SK-N-SH (cell line): ENCODE results near the gene CHST15. TPM values are rescaled to one million over a fixed set of nuclear protein-coding genes. Genes with fewer than 3 reads are reported as not detected.

Source experiments
- CTCF ChIA-PET: fragments of 300-600, 350-600 bp; formaldehyde crosslinking; extraction: SDS; loops from one replicate; lab custom pipeline; 2021; lab: Yijun Ruan, JAX
- POLR2A ChIA-PET: fragments of 350-600 bp; sonication (Branson Sonifier 250); formaldehyde crosslinking; extraction: SDS; loops from one replicate; lab custom pipeline; 2020; ENCODE audit warnings: antibody characterized with exemption, inconsistent platforms; lab: Yijun Ruan, JAX
- DNase-seq: peaks from one replicate; pipeline ENCODE4 v3.0.0; 2012
- H2AFZ ChIP-seq: fragments of 200-600 bp; sonication (generic); 2 replicates; pipeline ENCODE4 v1.8.1; 2016; ENCODE audit warnings: antibody characterized with exemption, mild to moderate bottlenecking, low read depth
- H3F3A ChIP-seq: fragments of 200-600 bp; sonication (generic); replicated peaks from 2 replicates; pipeline ENCODE3; 2016; ENCODE audit warnings: antibody characterized with exemption, mild to moderate bottlenecking; ENCODE audit not compliant: insufficient read depth
- H3K27ac ChIP-seq, 2 experiments: fragments of 200-500 bp in 1 of 2; fragments of 200-600 bp in 1 of 2; sonication (Bioruptor generic) in 1 of 2; sonication (generic), shearing (Covaris generic) in 1 of 2; 2 replicates each; pipeline versions ENCODE4 v1.5.1 to v1.6.1; 2014 to 2016; ENCODE audit warnings: low read depth in 2 of 2, inconsistent platforms in 1 of 2, low read length in 1 of 2, mild to moderate bottlenecking in 1 of 2, mixed read lengths in 1 of 2
- H3K27me3 ChIP-seq: fragments of 200-600 bp; sonication (generic), shearing (Covaris generic); 2 replicates; pipeline ENCODE4 v1.6.1; 2016; ENCODE audit warnings: mixed run types; ENCODE audit not compliant: insufficient read depth
- H3K36me3 ChIP-seq, 2 experiments: fragments of 200-500 bp in 1 of 2; fragments of 200-600 bp in 1 of 2; sonication (Bioruptor generic) in 1 of 2; sonication (generic) in 1 of 2; replicated peaks in 1 of 2; 2 replicates each; pipeline versions ENCODE3 to v1.5.1; 2014 to 2016; ENCODE audit warnings: low read length in 1 of 2, mild to moderate bottlenecking in 1 of 2; ENCODE audit not compliant: insufficient read depth in 2 of 2, control insufficient read depth in 1 of 2
- H3K4me1 ChIP-seq, 2 experiments: fragments of 200-500 bp in 1 of 2; fragments of 200-600 bp in 1 of 2; sonication (Bioruptor generic) in 1 of 2; sonication (generic), shearing (Covaris generic) in 1 of 2; 2 replicates each; pipeline versions ENCODE4 v1.5.1 to v1.6.1; 2014 to 2016; ENCODE audit warnings: low read depth in 1 of 2, low read length in 1 of 2, mixed run types in 1 of 2; ENCODE audit not compliant: insufficient read depth in 2 of 2, control insufficient read depth in 1 of 2
- H3K4me2 ChIP-seq: fragments of 200-600 bp; sonication (generic), shearing (Covaris generic); 2 replicates; pipeline ENCODE4 v1.6.1; 2017; ENCODE audit warnings: mixed run types
- H3K4me3 ChIP-seq, 2 experiments: fragments of 200-500 bp in 1 of 2; fragments of 200-600 bp in 1 of 2; sonication (Bioruptor generic) in 1 of 2; sonication (generic), shearing (Covaris generic) in 1 of 2; 2 replicates each; pipeline versions ENCODE4 v1.5.1 to v1.8.1; 2014 to 2016; ENCODE audit warnings: low read depth in 2 of 2, inconsistent platforms in 1 of 2, low read length in 1 of 2, mild to moderate bottlenecking in 1 of 2, mixed read lengths in 1 of 2, moderate library complexity in 1 of 2
- H3K79me2 ChIP-seq: fragments of 200-600 bp; sonication (generic); 2 replicates; pipeline ENCODE4 v1.8.1; 2017; ENCODE audit warnings: mild to moderate bottlenecking; ENCODE audit not compliant: insufficient read depth
- H3K9ac ChIP-seq: fragments of 200-600 bp; sonication (generic); 2 replicates; pipeline ENCODE4 v1.6.1; 2017; ENCODE audit warnings: mixed run types
- H3K9me2 ChIP-seq: fragments of 200-600 bp; sonication (generic); 2 replicates; pipeline ENCODE4 v1.6.1; 2017; ENCODE audit warnings: mixed run types
- H3K9me3 ChIP-seq: fragments of 200-600 bp; sonication (generic); 2 replicates; pipeline ENCODE4 v1.6.1; 2017; ENCODE audit warnings: mixed run types, mild to moderate bottlenecking, moderate library complexity
- H4K20me1 ChIP-seq: fragments of 200-600 bp; sonication (generic); 2 replicates; pipeline ENCODE4 v1.6.1; 2017; ENCODE audit warnings: mild to moderate bottlenecking, mixed run types; ENCODE audit not compliant: insufficient read depth
- CHD2 ChIP-seq: fragments of 150-350 bp; IDR thresholded peaks from 2 replicates; pipeline ENCODE4 v1.6.1; 2018; ENCODE audit warnings: low read length; ENCODE audit not compliant: partially characterized antibody
- ELF1 ChIP-seq: IDR thresholded peaks from 2 replicates; pipeline ENCODE4 v1.4.0; 2012
- EP300 ChIP-seq, 2 experiments: IDR thresholded peaks; 2 replicates each; pipeline versions ENCODE4 v1.4.0 to v1.6.1; 2012; ENCODE audit warnings: borderline replicate concordance in 1 of 2, low read depth in 1 of 2, low read length in 1 of 2
- FOSL2 ChIP-seq: IDR thresholded peaks from 2 replicates; pipeline ENCODE4 v1.4.0; 2012; ENCODE audit warnings: low read depth, mild to moderate bottlenecking, moderate library complexity, borderline replicate concordance
- FOXJ3 ChIP-seq: sonication (generic); formaldehyde crosslinking; IDR thresholded peaks from 2 replicates; pipeline ENCODE4 v1.5.1; 2020; ENCODE audit warnings: mild to moderate bottlenecking, missing genetic modification reagents
- GABPA ChIP-seq: IDR thresholded peaks from 2 replicates; pipeline ENCODE4 v1.4.0; 2012; ENCODE audit warnings: low read depth, mild to moderate bottlenecking
- GATA2 ChIP-seq: sonication (generic); formaldehyde crosslinking; IDR thresholded peaks from 2 replicates; pipeline ENCODE4 v1.5.0; 2020; ENCODE audit warnings: mild to moderate bottlenecking, missing genetic modification reagents
- MEF2A ChIP-seq: IDR thresholded peaks from 2 replicates; pipeline ENCODE4 v1.4.0; 2012; ENCODE audit warnings: low read depth, borderline replicate concordance
- MXI1 ChIP-seq: IDR thresholded peaks from 2 replicates; pipeline ENCODE4 v1.6.1; 2012; ENCODE audit warnings: mild to moderate bottlenecking, low read depth, low read length, improper control_type of control experiment
- NFIC ChIP-seq: IDR thresholded peaks from 2 replicates; pipeline ENCODE4 v1.4.0; 2012; ENCODE audit warnings: borderline replicate concordance
- POLR2AphosphoS5 ChIP-seq: IDR thresholded peaks from 2 replicates; pipeline ENCODE4 v1.6.1; 2012; ENCODE audit warnings: low read depth, low read length
- RXRA ChIP-seq: IDR thresholded peaks from 2 replicates; pipeline ENCODE4 v1.4.0; 2012; ENCODE audit warnings: low read depth, mild to moderate bottlenecking, borderline replicate concordance
- SIN3A ChIP-seq: IDR thresholded peaks from 2 replicates; pipeline ENCODE4 v1.6.1; 2012; ENCODE audit warnings: low read depth, mild to moderate bottlenecking, low read length, moderate library complexity, borderline replicate concordance
- SMC3 ChIP-seq: IDR thresholded peaks from 2 replicates; pipeline ENCODE4 v1.6.1; 2012; ENCODE audit warnings: low read depth, low read length, improper control_type of control experiment
- TEAD4 ChIP-seq: IDR thresholded peaks from 2 replicates; pipeline ENCODE4 v1.4.0; 2012; ENCODE audit warnings: mild to moderate bottlenecking, borderline replicate concordance; ENCODE audit not compliant: insufficient read depth
- WGBS: methylation state at CpG from one replicate; pipeline ENCODE4 v1.1.6; 2017; ENCODE audit warnings: low lambda C conversion rate; 5-methylcytosine and 5-hydroxymethylcytosine counted together
- polyA plus RNA-seq, 3 experiments: library from polyadenylated mRNA; depleted of rRNA; stranded (reverse); fragments of >200 nt; gene quantifications; 2 replicates each; pipeline ENCODE4 v1.2.3, GENCODE V29; 2012
- TF ChIP-seq, protein P1 (sequence below): IDR thresholded peaks from 2 replicates; pipeline ENCODE4 v1.4.0; 2012; ENCODE audit warnings: low read depth
- TF ChIP-seq, protein P2 (sequence below): fragments of 200-600 bp; sonication (generic); IDR thresholded peaks from 2 replicates; pipeline ENCODE4 v1.6.1; 2017; ENCODE audit warnings: antibody characterized with exemption, mild to moderate bottlenecking, moderate library complexity
- TF ChIP-seq, protein P3 (sequence below): IDR thresholded peaks from 2 replicates; pipeline ENCODE4; 2012
- TF ChIP-seq, protein P4 (sequence below): IDR thresholded peaks from 2 replicates; pipeline ENCODE4 v1.4.0; 2012; ENCODE audit warnings: low read depth, borderline replicate concordance

The CHST15 gene
- polyA plus RNA-seq, 1 of the 3 experiments (the other 2 are of a cell fraction): 0.02 TPM

DNA sequence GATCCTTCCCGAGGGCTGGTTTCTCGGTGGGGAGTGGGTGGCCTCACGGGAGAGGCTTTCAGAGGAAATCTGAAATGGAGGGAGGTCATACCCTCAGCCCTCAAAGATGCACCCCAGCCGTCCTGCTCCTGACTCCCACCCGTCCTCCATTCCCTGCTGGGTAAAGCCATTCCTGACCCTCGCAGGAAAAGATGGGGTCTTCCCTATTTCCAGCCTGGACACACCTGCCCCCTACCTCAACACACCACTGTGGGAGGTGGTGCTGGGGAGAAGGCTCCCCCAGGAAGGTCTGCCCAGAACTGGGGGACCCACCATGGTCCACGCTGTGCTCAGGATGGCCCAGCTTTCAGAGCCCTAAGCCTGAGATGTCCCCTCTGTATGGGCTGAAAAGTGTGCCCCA lies 86.9 kb downstream of the CHST15 start:
- no peak overlapping the region for H3K4me2 ChIP-seq
- H3K4me3 ChIP-seq: no peak overlapping the region
- ChIA-PET CTCF (interaction anchor here (5.3 to 19.4 kb wide), 2 partner anchors 11 to 378 kb away, joined by 38 to 520 read pairs; no protein-coding TSS in a partner anchor), POLR2A (no interaction called here)
- TF ChIP-seq GATA2 (CRISPR knock-in tag) (no peak), MEF2A (no peak), CHD2 (no peak), ELF1 (no peak)
- TF ChIP-seq, protein P1, sequence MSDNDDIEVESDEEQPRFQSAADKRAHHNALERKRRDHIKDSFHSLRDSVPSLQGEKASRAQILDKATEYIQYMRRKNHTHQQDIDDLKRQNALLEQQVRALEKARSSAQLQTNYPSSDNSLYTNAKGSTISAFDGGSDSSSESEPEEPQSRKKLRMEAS: no peak
- 40% methylated on average over 1 of the region's 7 CpGs for WGBS
- no peak for DNase-seq
- no peak overlapping the region for H3K9ac ChIP-seq
- H3K4me1 ChIP-seq: no peaks in the 10 kb centered on the region
- H3K79me2 ChIP-seq: no peaks in the 10 kb centered on the region
- no peaks in the 10 kb centered on the region for H3K36me3 ChIP-seq
- H3F3A ChIP-seq: no peaks in the 10 kb centered on the region
- H3K9me3 ChIP-seq: no peaks in the 10 kb centered on the region
- no peak overlapping the region for H3K27ac ChIP-seq
- no peaks in the 10 kb centered on the region for H3K27me3 ChIP-seq
- H4K20me1 ChIP-seq: no peaks in the 10 kb centered on the region
- H2AFZ ChIP-seq: no peak overlapping the region
- no peaks in the 10 kb centered on the region for H3K9me2 ChIP-seq

DNA sequence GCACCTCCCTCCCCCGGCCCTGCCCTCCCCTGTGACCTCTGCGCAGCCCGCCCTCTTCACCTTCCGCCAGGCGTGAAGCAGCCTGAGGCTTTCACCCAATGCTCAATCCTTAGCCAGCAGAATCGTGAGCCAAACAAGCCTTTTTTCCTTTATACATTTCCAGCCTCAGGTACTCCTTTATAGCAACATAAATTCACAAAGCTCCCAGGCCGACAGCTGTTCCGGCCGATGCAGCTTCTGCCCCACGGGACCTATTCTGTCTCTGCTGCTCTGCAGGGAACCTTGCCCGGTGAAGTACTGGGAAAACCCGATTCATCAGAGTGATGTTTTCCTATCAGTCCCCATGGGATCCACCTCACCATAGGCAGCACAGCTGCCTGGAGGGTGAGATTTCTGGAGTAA lies 87.4 kb downstream of the CHST15 start:
- no peaks in the 10 kb centered on the region for H3K9me2 ChIP-seq
- H3K9me3 ChIP-seq: no peaks in the 10 kb centered on the region
- TF ChIP-seq CHD2 (no peak), FOSL2 (no peak)
- TF ChIP-seq, all 33 proteins: peak for 0
- no peaks in the 10 kb centered on the region for H3K27me3 ChIP-seq
- H3K4me1 ChIP-seq: no peaks in the 10 kb centered on the region
- ChIA-PET CTCF (interaction anchor here (1.2 to 19.4 kb wide), 4 partner anchors 10 to 379 kb away, joined by 4 to 520 read pairs (median 22); no protein-coding TSS in a partner anchor), POLR2A (no interaction called here)
- no peak overlapping the region for H2AFZ ChIP-seq
- no peak overlapping the region for H3K4me3 ChIP-seq
- no peak overlapping the region for H3K27ac ChIP-seq
- no peak overlapping the region for H3K4me2 ChIP-seq
- H3K36me3 ChIP-seq: no peaks in the 10 kb centered on the region
- H3F3A ChIP-seq: no peaks in the 10 kb centered on the region
- WGBS: 66% methylated on average over 12 of the region's 12 CpGs
- H3K9ac ChIP-seq: no peak overlapping the region
- no peak for DNase-seq
- no peaks in the 10 kb centered on the region for H4K20me1 ChIP-seq
- H3K79me2 ChIP-seq: no peaks in the 10 kb centered on the region

DNA sequence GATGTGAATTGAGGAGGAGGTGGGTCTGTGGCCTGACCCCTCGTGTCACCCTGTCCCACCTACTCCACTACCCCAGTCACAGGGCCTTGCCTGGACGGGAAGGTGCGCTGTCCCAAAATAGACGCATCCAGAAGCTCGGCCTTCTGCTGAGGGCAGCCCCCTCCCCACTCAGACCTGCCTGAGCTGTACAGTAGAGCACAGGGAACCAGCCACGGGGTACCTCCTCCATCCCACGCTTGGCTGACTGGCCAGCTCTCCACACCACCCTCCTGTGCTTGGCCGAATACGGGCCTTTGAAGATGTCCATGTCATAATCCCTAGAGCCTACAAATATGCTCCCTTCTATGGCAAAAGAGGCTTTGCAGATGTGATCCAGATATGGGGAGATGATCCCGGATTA lies 88.3 kb downstream of the CHST15 start:
- H4K20me1 ChIP-seq: no peaks in the 10 kb centered on the region
- H3K79me2 ChIP-seq: no peaks in the 10 kb centered on the region
- DNase-seq: peak; percentile 3
- H3F3A ChIP-seq: no peaks in the 10 kb centered on the region
- H3K27me3 ChIP-seq: no peaks in the 10 kb centered on the region
- no peaks in the 10 kb centered on the region for H3K9me3 ChIP-seq
- no peaks in the 10 kb centered on the region for H3K4me1 ChIP-seq
- H3K27ac ChIP-seq: no peak overlapping the region
- no peak overlapping the region for H3K4me3 ChIP-seq
- no peak overlapping the region for H3K9ac ChIP-seq
- ChIA-PET POLR2A (no interaction called here), CTCF (interaction anchor here (1.2 to 19.4 kb wide), 4 partner anchors 10 to 380 kb away, joined by 4 to 520 read pairs (median 22); no protein-coding TSS in a partner anchor)
- no peak overlapping the region for H3K4me2 ChIP-seq
- 45% methylated on average over 10 of the region's 10 CpGs for WGBS
- H3K9me2 ChIP-seq: no peaks in the 10 kb centered on the region
- H2AFZ ChIP-seq: no peak overlapping the region
- no peaks in the 10 kb centered on the region for H3K36me3 ChIP-seq
- TF ChIP-seq SMC3: no peak
- TF ChIP-seq SIN3A: no peak
- TF ChIP-seq EP300 (IDR thresholded peaks at IDR 0.05; ENCODE audit: borderline replicate concordance in 1 of 2, low read depth in 1 of 2, low read length in 1 of 2): no peak
- TF ChIP-seq TEAD4: no peak
- no peak for TF ChIP-seq MEF2A
- TF ChIP-seq ELF1: no peak
- no peak for TF ChIP-seq FOXJ3
- TF ChIP-seq, protein P2, sequence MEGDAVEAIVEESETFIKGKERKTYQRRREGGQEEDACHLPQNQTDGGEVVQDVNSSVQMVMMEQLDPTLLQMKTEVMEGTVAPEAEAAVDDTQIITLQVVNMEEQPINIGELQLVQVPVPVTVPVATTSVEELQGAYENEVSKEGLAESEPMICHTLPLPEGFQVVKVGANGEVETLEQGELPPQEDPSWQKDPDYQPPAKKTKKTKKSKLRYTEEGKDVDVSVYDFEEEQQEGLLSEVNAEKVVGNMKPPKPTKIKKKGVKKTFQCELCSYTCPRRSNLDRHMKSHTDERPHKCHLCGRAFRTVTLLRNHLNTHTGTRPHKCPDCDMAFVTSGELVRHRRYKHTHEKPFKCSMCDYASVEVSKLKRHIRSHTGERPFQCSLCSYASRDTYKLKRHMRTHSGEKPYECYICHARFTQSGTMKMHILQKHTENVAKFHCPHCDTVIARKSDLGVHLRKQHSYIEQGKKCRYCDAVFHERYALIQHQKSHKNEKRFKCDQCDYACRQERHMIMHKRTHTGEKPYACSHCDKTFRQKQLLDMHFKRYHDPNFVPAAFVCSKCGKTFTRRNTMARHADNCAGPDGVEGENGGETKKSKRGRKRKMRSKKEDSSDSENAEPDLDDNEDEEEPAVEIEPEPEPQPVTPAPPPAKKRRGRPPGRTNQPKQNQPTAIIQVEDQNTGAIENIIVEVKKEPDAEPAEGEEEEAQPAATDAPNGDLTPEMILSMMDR: no peak
- TF ChIP-seq, protein P1: no peak
- TF ChIP-seq POLR2AphosphoS5: no peak
- TF ChIP-seq, protein P3, sequence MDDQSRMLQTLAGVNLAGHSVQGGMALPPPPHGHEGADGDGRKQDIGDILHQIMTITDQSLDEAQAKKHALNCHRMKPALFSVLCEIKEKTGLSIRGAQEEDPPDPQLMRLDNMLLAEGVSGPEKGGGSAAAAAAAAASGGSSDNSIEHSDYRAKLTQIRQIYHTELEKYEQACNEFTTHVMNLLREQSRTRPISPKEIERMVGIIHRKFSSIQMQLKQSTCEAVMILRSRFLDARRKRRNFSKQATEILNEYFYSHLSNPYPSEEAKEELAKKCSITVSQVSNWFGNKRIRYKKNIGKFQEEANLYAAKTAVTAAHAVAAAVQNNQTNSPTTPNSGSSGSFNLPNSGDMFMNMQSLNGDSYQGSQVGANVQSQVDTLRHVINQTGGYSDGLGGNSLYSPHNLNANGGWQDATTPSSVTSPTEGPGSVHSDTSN: no peak
- TF ChIP-seq, protein P4, sequence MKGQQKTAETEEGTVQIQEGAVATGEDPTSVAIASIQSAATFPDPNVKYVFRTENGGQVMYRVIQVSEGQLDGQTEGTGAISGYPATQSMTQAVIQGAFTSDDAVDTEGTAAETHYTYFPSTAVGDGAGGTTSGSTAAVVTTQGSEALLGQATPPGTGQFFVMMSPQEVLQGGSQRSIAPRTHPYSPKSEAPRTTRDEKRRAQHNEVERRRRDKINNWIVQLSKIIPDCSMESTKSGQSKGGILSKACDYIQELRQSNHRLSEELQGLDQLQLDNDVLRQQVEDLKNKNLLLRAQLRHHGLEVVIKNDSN: no peak
- TF ChIP-seq GABPA: no peak
- TF ChIP-seq NFIC: no peak
- TF ChIP-seq MXI1: no peak
- no peak for TF ChIP-seq RXRA
